Measurements from ENCODE around the gene GRHL3.

DNA sequence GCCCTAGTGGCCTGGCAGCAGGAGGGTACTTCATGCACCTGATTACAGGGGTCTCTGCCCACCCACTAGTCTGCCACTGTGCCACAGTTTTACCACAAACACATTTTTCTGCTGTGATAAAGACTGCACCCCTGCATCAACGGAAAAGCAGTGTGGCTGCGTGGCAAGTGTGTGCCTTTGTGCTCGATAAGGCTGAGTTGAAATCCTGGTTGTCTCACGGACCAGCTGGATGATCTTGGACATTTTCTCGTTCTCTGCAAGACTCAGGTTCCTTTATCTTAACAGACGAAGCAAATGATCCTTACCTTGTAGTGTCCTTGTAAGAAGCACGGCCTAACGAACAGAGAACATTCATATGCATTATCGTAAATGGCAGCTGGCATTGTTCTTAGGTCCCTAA is 10.2 kb downstream of the GRHL3 start:
- TF ChIP-seq POLR2A (IDR thresholded peaks at IDR 0.05) (no peak), EP300 (IDR thresholded peaks at IDR 0.05) (no peak)
- TF ChIP-seq, protein P1, sequence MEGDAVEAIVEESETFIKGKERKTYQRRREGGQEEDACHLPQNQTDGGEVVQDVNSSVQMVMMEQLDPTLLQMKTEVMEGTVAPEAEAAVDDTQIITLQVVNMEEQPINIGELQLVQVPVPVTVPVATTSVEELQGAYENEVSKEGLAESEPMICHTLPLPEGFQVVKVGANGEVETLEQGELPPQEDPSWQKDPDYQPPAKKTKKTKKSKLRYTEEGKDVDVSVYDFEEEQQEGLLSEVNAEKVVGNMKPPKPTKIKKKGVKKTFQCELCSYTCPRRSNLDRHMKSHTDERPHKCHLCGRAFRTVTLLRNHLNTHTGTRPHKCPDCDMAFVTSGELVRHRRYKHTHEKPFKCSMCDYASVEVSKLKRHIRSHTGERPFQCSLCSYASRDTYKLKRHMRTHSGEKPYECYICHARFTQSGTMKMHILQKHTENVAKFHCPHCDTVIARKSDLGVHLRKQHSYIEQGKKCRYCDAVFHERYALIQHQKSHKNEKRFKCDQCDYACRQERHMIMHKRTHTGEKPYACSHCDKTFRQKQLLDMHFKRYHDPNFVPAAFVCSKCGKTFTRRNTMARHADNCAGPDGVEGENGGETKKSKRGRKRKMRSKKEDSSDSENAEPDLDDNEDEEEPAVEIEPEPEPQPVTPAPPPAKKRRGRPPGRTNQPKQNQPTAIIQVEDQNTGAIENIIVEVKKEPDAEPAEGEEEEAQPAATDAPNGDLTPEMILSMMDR (IDR thresholded peaks at IDR 0.05): no peak
